Dermis microvascular lymphatic vessel endothelial cell (primary cell): Measurements from ENCODE around the gene C5orf52. TPM values are rescaled to one million over a fixed set of nuclear protein-coding genes. Genes with fewer than 3 reads are reported as not detected.
"Not testable (repeated sequence)": the region's sequence is repeated elsewhere in the genome, so short reads cannot be mapped to it uniquely, and the experiment has no call there.

ENCODE experiments used
- DNase-seq, 2 donors: peaks; one replicate each; pipeline versions ENCODE4 v3.0.0 to v3.0.0-alpha.2; 2010; ENCODE audit warnings: low read depth in 2 of 2
- total RNA-seq: library from RNA; depleted of rRNA; stranded (reverse); fragments of >200 nt; gene quantifications from 2 replicates; pipeline ENCODE4 v1.2.1, GENCODE V29; 2014

The C5orf52 gene
- total RNA-seq, 1 donor from 2014 or later: not detected

- not testable (repeated sequence) for DNase-seq
Measured at GRCh38 chr5:157722895-157723294, 51.6 kb downstream of the C5orf52 start.

DNA sequence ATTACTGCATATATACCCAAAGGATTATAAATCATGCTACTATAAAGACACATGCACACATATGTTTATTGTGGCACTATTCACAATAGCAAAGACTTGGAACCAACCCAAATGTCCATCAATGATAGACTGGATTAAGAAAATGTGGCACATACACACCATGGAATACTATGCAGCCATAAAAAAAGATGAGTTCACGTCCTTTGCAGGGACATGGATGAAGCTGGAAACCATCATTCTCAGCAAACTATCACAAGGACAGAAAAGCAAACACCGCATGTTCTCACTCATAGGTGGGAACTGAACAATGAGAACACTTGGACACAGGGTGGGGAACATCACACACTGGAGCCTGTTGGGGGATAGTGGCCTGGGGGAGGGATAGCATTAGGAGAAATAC lies 55.3 kb downstream of the C5orf52 start:
- not testable (repeated sequence) for DNase-seq

- DNase-seq: not testable (repeated sequence)
Measured at GRCh38 chr5:157727858-157728257, 56.5 kb downstream of the C5orf52 start.

Other genes with a start within 250 kb of the C5orf52 start
- not detected in 2 replicates for gene NIPAL4, start 211.3 kb upstream of the C5orf52 start, total RNA-seq
- 35.0 and 48.8 TPM in 2 replicates for gene ADAM19, start 95.8 kb upstream of the C5orf52 start, total RNA-seq
- not detected in 2 replicates for gene SOX30, start 19.1 kb upstream of the C5orf52 start, total RNA-seq
- gene THG1L, start 59.9 kb downstream of the C5orf52 start, total RNA-seq: 9.0 and 9.9 TPM in 2 replicates
- gene LSM11, start 72.2 kb downstream of the C5orf52 start, total RNA-seq: 6.9 and 7.1 TPM in 2 replicates
- gene CLINT1, start 187.6 kb downstream of the C5orf52 start, total RNA-seq: 94.9 and 103 TPM in 2 replicates